ENCODE data around the gene ANO3.
A peak's percentile ranks its signal among the peaks of the same experiment; 100 is the strongest.

Gene ANO3

DNA sequence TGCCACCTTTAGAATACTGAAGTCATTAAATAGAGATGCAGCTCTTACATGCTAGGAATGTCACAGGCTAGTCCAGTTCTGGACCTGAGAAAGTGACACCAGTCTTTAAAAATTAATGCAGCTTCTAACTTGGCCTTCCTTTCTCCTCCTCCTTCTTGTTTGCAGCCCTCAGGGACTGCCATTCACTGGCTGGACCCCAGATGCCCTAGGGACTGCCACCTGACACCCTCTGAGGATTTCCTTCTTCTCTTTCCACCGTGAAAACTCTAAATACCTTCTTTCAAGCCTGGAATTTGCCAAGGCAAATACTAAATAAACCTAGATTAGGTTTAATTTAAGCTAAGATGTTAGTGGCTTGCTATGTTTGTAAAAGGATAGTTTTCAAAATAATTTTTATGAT lies 161.7 kb downstream of the ANO3 start:
- no peak for DNase-seq (ENCODE audit: low read depth)

DNA sequence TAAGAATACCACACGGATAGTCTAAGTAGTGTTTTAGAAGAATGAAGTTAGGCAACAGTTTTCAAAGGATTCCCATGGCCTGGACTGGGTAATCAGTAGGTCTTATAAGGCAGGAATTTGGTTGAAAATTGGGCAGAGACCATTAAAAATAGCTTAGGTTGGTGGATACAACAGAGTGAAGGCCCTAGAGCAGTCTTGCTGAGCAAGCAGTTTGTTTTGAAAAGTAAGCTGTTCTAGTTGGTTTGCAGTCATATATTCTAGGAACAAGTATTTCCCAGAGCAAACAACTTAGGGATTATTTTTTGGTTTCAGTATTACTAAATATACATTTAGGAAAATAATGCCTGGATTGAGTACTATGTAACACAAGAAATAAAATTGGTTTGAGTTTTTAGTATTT lies 175.3 kb downstream of the ANO3 start:
- no peak for DNase-seq (ENCODE audit: low read depth)

DNA sequence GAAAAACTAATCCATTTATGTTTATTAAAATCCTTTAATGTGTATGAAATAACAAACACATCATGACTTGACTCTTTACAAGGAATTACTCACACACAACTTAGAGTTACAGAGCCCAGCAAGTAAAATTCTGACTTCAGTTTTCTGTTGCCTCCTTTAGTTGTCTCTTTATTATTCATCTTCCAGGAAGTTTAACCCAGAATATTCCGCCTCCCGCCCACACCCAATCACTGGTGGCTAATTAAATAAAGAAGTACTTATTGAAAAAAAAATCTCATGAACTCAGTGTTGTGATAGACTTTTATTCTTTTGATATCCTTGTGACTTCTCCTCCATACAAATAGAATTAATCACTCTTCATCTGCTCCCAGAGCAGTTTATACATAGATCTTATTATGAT lies 178.2 kb downstream of the ANO3 start:
- DNase-seq (ENCODE audit: low read depth), result no peak

DNA sequence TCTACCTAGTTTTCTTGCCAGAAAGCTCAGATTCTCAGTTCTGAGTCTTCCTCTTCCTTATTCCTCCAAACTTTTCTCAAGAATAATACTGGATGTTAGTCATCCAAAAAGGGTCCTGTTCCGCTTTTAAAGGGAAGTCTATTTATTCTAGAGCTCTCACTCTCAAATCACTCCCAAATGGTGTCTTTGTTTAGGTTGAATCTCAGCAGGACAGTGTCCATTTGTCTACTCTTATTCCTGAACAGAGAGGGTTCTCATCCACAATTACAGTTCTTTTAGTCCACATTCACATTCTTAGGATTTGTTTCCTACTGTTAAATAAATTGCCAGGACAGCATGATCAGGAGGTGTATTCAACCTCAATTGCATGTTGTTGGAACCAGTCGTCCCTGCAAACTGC lies 178.8 kb downstream of the ANO3 start:
- DNase-seq (ENCODE audit: low read depth), result no peak

DNA sequence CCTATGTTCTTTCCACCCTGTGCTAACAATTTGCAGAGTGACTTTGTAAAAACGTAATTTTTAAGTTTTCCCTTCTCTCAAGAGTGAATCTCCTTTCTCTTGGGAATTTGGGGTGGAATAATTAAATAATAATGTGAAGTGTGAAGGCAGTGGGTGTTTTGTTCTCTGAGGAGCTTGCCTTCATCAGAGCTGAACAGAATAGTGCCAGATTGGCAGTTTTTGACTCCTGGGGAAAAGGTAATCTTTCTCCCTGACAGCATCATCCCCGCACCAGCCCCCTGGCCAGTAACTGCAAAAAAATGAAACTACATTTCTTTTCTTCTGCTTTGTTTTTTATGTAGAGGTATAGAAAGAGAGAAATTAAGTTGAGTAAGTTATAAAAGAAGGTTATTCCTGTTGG lies 180.3 kb downstream of the ANO3 start:
- DNase-seq (ENCODE audit: low read depth), result no peak

DNA sequence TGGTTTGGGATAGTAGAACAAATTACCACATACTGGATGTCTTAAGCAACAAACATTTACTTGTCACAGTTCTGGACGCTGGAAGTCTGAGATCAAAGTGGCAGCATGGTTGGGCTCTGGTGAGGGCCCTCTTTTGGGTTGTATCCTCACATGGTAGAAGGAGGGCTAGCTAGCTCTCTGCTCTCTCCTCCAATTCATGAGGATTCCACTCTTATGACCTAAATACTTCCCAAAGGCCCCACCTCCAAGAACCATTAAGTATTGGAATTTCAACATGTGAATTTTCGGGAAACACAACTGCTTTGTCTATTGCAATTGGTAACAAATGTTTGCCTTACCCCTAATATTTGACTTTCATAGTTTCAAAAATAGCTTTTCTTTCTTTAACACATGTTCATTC lies 187.5 kb downstream of the ANO3 start:
- no peak for DNase-seq (ENCODE audit: low read depth)

DNA sequence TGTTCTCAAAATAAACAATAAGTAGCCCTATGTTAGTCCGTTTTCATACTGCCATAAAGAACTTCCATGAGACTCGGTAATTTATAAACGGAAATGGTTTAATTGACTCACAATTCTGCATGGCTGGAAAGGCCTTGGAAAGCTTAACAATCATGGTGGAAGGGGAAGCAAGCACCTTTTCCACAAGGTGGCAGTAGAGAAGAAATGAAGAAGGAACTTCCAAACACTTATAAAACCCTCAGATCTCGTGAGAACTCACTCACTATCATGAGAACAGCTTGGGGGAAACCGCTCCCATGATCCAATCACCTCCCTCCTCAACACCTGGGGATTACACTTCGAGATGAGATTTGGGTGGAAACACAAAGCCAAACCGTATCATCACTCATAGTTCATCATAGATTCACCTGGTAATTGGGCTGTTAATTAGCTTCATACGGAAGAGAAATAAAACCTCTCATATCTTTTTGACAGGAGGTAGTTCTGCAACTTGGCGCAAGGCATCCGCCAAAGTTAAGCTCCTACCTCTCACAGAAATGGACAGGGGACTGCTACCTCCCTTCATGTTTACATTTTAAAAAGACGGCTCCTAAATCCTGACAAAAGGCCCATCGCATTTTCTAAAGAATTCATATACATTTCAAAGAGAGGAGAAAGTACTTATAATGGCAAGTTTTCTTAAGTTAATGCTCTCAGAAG lies 191.1 kb downstream of the ANO3 start:
- peak; percentile 1 for DNase-seq (ENCODE audit: low read depth)

DNA sequence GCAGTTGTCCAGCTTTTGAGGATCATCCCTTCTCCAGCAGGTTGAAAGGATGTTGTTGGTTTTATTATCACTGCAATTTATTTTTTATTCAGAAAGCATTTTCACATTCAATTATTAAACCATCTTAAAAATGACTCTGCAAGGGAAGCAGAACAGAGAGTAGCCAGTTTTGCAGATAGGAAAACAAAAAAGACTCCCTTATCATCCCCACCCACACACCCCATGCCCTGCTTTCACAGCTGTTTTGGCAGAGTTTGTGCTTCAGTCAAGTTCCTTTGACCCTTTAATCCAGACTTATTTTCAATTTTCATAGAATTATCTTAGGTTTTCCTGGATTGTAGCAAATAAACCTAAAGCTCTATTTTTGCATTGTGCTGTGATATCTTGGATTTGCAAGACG lies 195.8 kb downstream of the ANO3 start:
- DNase-seq (ENCODE audit: low read depth), result no peak

DNA sequence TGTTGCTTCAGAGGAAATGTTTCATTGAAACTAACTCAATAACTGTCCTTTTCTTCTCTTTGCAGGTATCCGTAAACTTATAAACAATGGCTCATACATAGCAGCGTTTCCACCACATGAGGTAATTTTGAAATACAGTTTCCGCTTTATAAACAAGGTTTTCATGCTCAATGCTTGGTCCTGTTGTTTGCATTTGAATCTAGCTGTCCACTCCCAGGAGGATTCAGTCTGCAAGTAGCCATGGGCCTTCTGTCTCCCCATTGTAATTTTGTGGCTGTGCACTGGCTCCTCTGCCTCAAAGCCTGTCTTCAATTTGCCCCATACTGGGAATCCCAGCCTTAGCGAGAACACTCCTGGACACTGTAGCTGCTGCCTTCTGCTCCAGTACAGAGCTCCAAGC lies 205.4 kb downstream of the ANO3 start:
- no peak for DNase-seq (ENCODE audit: low read depth)

DNA sequence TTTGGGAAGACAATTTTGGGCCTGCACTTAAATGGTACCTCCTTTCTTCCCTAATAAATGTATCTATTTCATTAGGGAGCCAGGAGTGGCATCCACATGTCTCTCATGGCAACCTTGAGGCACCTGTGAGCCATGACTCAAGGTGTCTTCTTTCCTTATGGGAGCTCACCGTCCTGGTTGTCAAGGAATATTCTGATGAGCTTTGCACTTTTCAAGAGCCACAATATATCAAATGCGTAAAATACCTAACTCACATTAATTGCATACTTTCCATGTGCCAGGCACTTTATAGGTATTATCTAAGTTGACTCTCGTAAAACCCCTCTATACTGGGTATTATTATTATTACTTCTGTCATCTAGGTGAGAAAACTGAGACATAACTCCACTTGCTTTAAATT lies 207.6 kb downstream of the ANO3 start:
- DNase-seq (ENCODE audit: low read depth), result no peak

DNA sequence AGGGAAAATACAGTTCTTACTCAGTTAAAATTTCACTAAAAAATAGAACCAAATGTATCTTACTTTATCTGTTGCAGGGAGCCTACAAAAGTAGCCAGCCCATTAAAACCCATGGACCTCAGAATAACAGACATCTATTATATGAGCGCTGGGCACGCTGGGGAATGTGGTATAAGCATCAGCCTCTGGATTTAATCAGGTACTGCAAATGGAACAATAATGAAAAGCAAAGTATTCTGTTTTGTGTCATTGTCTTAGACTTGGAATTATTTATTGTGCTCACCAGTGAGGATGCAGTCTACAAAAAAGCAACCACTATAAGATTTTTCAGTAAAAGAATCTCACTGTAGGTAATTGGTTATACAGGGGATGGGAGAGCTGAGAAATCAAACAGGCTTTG lies 209.9 kb downstream of the ANO3 start:
- DNase-seq (ENCODE audit: low read depth), result no peak

DNA sequence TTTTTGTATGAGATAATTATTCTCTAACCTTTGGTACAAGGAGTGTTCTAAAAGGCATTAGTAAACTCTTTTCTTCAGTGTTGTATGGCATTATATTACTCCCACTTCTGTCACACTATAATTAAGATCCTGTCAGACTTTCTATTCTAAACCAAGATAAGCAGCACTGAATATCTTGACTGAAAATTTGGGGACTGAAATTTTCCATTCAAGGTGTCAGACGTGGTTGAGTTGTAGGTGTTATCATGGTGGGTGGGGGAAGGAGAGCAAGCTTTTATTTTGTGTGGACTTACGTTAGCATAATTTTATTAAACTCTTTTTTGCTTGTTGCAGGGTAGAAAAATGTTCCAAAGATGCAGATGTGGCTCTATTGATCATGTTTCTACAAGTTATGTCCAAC lies 217.2 kb downstream of the ANO3 start:
- DNase-seq (ENCODE audit: low read depth), result no peak

DNA sequence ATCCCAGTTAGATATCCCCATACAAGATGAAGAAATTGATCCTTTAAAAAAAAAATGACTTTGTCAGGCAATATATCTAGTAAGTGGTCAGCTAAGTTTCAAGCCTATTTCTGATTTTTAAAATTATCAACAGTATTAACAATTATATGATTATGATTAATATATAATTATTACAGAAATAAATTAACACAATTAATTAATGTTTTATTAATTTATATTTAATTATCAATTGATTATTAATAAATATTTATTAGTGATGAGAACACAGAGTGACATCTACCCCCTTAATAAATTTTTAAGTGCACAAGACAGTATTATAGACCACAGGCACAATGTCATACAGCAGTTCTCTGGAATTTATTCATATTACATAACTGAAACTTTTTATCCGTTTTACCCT lies 218.1 kb downstream of the ANO3 start:
- no peak for DNase-seq (ENCODE audit: low read depth)

DNA sequence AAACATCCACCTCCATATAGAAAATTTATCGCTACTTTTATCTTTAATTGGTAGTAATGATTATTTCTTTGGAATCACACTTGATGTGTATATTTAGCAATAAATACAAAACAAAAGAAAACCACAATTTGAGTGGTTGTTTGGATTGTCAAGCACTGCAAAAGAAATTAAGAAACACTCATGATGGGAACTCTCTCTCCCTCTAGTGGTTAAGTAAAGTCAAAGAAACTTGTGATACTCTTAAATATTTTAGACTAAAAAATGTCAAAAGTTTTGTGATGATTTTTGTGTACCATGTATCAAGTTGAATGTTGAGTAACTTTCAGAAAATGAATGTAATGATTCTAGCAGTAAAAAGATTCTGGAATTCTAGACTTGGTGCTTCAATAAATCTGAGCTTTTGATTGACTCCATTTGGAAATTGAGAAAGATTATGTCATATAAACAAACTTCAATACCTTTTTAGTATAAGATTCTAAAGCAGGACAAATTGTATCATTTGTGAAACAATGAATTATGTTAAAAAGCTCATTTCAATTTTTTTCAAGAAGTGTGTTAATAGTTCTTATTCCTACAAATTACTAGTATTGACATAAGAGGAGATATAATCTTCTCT lies 219.4 kb downstream of the ANO3 start:
- DNase-seq (ENCODE audit: low read depth), result no peak

DNA sequence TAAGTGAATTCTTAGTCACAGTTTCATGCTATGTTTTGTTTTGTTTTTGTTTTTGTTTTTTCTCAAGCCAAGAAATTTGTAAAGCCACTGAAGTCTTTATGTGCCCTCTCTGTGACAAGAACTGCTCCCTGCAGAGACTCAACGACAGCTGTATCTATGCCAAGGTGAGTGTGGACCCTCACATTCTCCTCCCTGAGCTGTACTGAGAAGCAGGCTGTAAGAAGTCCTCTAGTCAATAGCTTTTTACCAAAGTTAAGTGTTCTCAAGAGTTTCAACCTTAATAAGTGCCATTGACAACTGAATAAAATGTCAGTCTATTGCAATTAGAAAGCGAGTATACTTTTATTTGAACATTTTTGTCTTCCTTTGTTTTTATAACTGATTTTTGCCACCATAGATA lies 221.3 kb downstream of the ANO3 start:
- no peak for DNase-seq (ENCODE audit: low read depth)

DNA sequence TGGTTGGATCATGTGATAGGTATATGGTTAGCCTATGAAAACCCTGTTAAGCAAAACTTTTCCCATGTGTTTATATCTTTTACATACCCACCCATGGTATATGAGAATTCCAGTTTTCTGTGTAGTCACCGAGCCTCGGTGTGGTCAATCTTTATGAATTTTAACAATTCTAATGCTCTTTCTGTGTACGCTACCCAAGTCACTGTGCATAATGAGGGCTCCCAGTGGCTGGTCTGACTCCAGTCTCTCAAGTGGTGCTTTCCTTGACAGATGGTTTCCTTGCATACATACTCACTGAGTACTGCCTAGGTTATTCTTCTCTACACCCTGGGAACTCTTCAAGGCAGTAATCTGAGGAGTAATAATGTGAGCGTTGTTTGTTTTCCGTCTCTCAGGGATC lies 222.5 kb downstream of the ANO3 start:
- no peak for DNase-seq (ENCODE audit: low read depth)

DNA sequence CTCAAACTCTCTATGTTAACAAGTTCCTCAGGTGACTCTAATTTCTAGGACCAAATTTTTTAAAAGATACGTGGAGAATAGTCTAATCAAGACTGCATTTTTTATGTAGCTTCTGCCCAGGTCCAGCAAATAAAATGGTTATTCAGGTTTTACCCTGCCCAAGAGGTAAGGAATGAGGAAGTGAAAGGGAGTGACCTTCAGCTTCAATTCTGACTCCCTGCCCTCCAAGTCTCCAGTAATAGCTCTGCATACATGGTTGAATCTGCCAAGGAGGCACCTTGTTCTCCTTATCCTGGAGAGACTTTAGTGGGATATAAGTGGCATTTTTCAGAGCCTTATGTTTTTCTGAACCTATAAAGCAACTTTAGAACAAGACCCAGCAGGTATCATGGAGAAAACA lies 224.7 kb downstream of the ANO3 start:
- no peak for DNase-seq (ENCODE audit: low read depth)

DNA sequence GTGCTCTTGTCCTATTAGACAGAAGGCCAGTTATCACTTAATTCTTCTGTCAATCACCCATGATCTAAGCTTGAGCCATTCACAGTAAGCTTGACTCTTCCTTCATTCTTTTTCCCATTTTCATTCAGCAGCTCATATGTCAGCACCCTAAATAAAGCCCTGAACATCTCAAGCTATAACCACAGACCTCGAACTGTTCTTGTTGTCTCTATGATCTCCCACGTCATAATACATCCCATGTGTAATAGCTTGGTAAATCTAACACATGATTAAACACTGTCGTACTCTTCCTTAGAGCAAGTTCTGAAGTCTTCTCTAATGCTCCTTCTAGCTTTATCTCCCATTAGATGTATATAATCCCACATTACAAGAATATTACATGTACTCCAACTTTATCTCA lies 225.7 kb downstream of the ANO3 start:
- DNase-seq (ENCODE audit: low read depth), result no peak

DNA sequence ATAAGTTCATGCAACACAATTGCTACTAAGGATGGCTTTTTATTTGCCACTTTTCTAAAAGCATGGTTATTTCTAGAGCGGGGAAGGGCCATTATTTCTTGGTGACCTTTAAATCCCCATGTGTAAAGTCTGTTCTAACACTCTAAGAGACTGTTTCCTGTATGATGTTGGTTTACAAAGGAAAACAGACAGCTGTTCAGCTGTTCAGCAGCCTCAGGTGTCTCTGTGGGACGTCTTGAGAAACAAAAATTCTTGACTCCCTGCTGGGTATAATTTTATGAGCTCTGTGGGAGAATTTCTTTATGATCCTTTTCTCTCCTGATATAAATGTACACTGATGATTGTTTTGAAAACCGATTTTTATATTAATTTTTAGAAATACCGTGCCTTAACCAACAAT lies 226.3 kb downstream of the ANO3 start:
- no peak for DNase-seq (ENCODE audit: low read depth)

DNA sequence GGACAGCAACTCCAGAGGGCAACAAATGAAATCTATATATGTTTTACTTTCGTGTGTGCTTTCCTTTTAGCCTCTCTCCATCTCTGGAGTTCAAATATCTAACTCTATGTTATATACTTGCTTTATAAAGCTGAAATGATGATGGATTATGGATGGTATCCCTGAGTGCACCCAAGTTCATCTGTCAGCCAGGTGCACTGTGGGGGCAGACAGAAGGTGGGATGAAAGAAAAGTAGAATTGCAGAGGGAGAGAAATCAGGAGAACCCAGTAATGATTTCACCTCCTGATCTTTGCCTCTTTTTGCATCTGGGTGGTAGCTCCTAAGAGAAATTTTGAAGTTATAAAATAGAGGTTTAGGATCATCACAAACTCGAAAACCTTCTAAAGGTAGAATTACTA lies 237.7 kb downstream of the ANO3 start:
- DNase-seq (ENCODE audit: low read depth), result no peak

DNA sequence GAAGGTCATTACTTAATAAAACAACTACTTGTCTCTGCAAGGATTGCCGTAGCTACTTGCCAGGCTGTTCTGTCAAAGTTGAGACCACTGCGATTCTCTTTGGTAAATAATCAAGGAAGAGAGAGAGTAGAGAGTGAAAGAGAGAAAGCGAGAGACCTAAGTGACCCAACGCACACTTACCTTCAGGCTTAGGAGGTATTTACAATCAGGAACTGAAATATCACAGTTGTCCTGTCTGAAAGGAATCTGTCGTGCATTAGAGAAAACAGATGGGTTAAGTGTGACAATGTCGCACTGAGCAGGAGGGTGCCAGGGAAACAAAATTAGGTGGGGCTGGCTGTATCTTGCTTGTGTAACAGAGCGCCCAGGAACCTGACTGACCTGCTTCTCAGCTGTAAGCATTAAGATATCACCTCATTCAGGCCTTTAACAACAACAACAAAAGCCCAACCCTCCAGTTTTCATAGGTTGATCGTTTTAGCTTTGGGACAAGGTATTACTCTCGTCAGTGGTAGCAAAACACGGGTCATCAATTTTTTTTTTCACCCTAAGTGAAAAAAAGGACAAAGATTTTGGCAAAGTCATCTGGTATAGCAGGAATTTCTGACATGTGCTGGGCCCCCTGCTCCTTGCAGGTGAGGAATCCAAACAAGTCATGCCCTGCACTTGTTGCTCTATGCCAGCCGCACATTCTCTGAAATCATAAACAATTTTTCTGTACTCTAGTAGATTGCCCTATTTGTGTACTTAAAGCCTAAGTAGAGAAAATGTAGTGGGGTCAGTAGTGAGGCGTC lies 240.1 kb downstream of the ANO3 start, which contains the start of gene MUC15:
Gene MUC15 (minus strand): TSS at position 403 of the 794 bp plus-strand sequence. CDS start 5,169 bp downstream, outside the sequence.
- no peak for DNase-seq (ENCODE audit: low read depth)

DNA sequence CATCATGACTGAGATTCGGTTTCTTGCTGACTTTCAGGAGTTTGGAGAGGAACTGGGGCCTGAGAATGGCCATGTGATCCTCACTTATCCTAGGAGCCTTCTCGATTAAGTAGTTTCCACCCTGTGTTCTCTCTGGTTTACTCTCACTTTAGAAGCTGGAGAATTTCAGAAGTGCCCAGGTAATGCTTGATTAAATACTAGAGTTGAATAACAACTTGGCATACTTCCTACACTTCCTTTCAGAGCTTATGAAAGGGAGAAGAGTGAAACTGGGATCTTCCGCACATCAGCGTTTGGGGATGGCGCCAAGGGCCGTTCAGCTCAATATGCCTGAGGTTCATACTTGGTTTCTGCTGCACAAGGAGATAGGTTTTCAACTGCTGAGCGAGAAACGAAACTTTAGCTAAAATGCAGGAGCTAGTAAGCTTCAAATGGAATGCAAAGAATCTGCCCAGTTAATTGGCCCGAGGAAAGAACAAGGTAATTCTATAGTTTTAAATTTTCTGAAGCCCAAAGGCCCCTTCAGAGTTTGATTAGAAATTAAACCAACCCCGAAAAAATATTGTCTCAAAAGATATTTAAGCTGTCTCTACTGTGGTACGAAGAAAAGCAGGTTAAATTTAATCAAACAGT lies 241.0 kb downstream of the ANO3 start:
- DNase-seq (ENCODE audit: low read depth), result no peak

DNA sequence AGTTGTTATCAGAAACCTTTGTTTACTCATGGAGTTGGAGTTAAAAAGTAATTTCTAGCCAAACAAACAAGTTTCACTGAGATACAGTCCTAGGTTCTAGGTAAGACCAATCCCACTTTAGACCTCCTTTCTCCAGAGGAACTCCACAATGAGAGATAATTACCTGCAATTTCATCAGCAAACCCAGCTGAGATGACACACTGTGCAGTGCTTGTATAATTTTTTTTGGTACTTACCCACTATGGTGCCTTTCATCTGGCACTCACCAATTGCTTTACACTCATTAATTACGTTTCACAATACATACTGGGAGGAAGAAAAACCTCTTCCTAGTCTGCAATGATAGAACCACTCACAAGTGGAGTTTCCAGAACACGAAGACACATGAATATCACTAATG lies 242.0 kb downstream of the ANO3 start:
- DNase-seq (ENCODE audit: low read depth), result no peak
